HepG2 (cell line): ENCODE measurements around the gene CNTN5. TPM values are rescaled to one million over a fixed set of nuclear protein-coding genes. Genes with fewer than 3 reads are reported as not detected.

Experiments used
- ATAC-seq: fragments of 200-7000 bp; cut with Tn5 transposase; 3 replicates; pipeline ENCODE4 v1.9.1; 2020; ENCODE audit warnings: mild to moderate bottlenecking, moderate library complexity
- BruUV-seq: library from RNA; stranded (reverse); fragments of 400-500 nt; replicated peaks from 2 replicates; lab custom pipeline; 2021; lab: Mats Ljungman, UMichigan
- CTCF ChIA-PET: fragments of 300-600 bp; formaldehyde crosslinking; extraction: SDS; loops from one replicate; lab custom pipeline; 2021; ENCODE audit warnings: low total read pairs, inconsistent platforms, low intra/inter-chr PET ratio; lab: Yijun Ruan, JAX
- POLR2A ChIA-PET: fragments of 350-600 bp; sonication (Branson Sonifier 250); formaldehyde crosslinking; loops from one replicate; lab custom pipeline; 2020; ENCODE audit warnings: antibody characterized with exemption, inconsistent platforms; lab: Yijun Ruan, JAX
- DNase-seq: peaks from one replicate; pipeline ENCODE4 v3.0.0-alpha.2; 2015; ENCODE audit warnings: low spot score
- FAIRE-seq: peaks from 3 replicates; lab custom pipeline; 2011; peaks lifted over from hg19 to GRCh38; lab: Jason Lieb, UNC
- H2AFZ ChIP-seq: one replicate; pipeline ENCODE4 v1.6.1; 2011; ENCODE audit warnings: low read length, inconsistent platforms
- H3K27ac ChIP-seq: fragments of 300-600 bp; 3 replicates; pipeline ENCODE4 v1.8.0; 2011; ENCODE audit warnings: mixed run types, mild to moderate bottlenecking, mixed read lengths, low read length, inconsistent platforms; ENCODE audit not compliant: insufficient read depth; ENCODE audit errors: extremely low read length
- H3K27me3 ChIP-seq, 2 experiments: fragments of 200-600 bp in 1 of 2; 2 replicates in 1 of 2; 3 replicates in 1 of 2; pipeline versions ENCODE4 v1.6.0 to v1.8.0; 2011; ENCODE audit warnings: low read length in 2 of 2, mild to moderate bottlenecking in 2 of 2, moderate library complexity in 2 of 2, inconsistent platforms in 1 of 2; ENCODE audit not compliant: insufficient read depth in 2 of 2, control insufficient read depth in 1 of 2
- H3K36me3 ChIP-seq, 2 experiments: fragments of 200-600 bp in 1 of 2; replicated peaks in 1 of 2; 2 replicates in 1 of 2; 3 replicates in 1 of 2; pipeline versions ENCODE4 v1.5.1 to v1.8.0; 2011; ENCODE audit warnings: low read length in 2 of 2, inconsistent platforms in 1 of 2; ENCODE audit not compliant: insufficient read depth in 2 of 2, control insufficient read depth in 1 of 2
- H3K4me1 ChIP-seq: 2 replicates; pipeline ENCODE4 v1.5.1; 2012; ENCODE audit warnings: low read length, inconsistent platforms; ENCODE audit not compliant: insufficient read depth
- H3K4me2 ChIP-seq: 2 replicates; pipeline ENCODE4 v1.6.0; 2011; ENCODE audit warnings: low read depth, low read length, inconsistent platforms
- H3K4me3 ChIP-seq, 3 experiments: fragments of 200-600 bp in 1 of 3; sonication (generic), shearing (Covaris generic) in 1 of 3; replicated peaks in 1 of 3; 2 replicates each; pipeline ENCODE4 v1.5.1; 2011 to 2016; ENCODE audit warnings: low read length in 3 of 3, inconsistent platforms in 2 of 3, low read depth in 2 of 3, mild to moderate bottlenecking in 2 of 3, control low read depth in 1 of 3, mixed read lengths in 1 of 3; ENCODE audit not compliant: insufficient read depth in 1 of 3
- H3K79me2 ChIP-seq: one replicate; pipeline ENCODE4 v1.6.1; 2011; ENCODE audit warnings: low read length, inconsistent platforms; ENCODE audit not compliant: insufficient read depth
- H3K9ac ChIP-seq: 2 replicates; pipeline ENCODE4 v1.6.0; 2011; ENCODE audit warnings: mild to moderate bottlenecking, low read depth, low read length, inconsistent platforms; ENCODE audit not compliant: insufficient read depth
- H3K9me3 ChIP-seq: 2 replicates; pipeline ENCODE4 v1.5.1; 2012; ENCODE audit warnings: mild to moderate bottlenecking, low read length
- H4K20me1 ChIP-seq: 2 replicates; pipeline ENCODE4 v1.6.0; 2011; ENCODE audit warnings: inconsistent platforms, mild to moderate bottlenecking, low read length, moderate library complexity; ENCODE audit not compliant: insufficient read depth
- GZF1 ChIP-seq: sonication (generic); formaldehyde crosslinking; IDR thresholded peaks from 2 replicates; pipeline ENCODE4 v1.5.1; 2020; ENCODE audit warnings: mild to moderate bottlenecking, missing genetic modification reagents
- HMG20A ChIP-seq: IDR thresholded peaks from 2 replicates; pipeline ENCODE4 v1.6.1; 2016; ENCODE audit warnings: borderline replicate concordance
- NFIC ChIP-seq: IDR thresholded peaks from 2 replicates; pipeline ENCODE4 v1.6.1; 2012; ENCODE audit warnings: mild to moderate bottlenecking, low read length, inconsistent platforms
- PPARG ChIP-seq: conservative IDR thresholded peaks from 2 replicates; pipeline ENCODE4 v1.6.1; 2016; ENCODE audit warnings: missing biosample characterization, missing genetic modification reagents
- TEAD2 ChIP-seq: sonication (generic); formaldehyde crosslinking; IDR thresholded peaks from 2 replicates; pipeline ENCODE4 v1.9.0; 2021; ENCODE audit warnings: missing genetic modification reagents
- YEATS4 ChIP-seq: sonication (generic); formaldehyde crosslinking; IDR thresholded peaks from 2 replicates; pipeline ENCODE4 v1.4.0; 2020; ENCODE audit warnings: missing genetic modification reagents, borderline replicate concordance
- ZC3H13 ChIP-seq: sonication (generic); formaldehyde crosslinking; IDR thresholded peaks from 2 replicates; pipeline ENCODE4 v1.8.1; 2023; ENCODE audit warnings: mild to moderate bottlenecking, missing genetic modification reagents, moderate library complexity
- ZKSCAN5 ChIP-seq: sonication (generic); formaldehyde crosslinking; IDR thresholded peaks from 2 replicates; pipeline ENCODE4 v1.5.1; 2020; ENCODE audit warnings: mild to moderate bottlenecking, missing genetic modification reagents
- ZNF577 ChIP-seq: sonication (generic); formaldehyde crosslinking; IDR thresholded peaks from 2 replicates; pipeline ENCODE4 v1.4.0; 2020; ENCODE audit warnings: mild to moderate bottlenecking, low read depth, missing genetic modification reagents, borderline replicate concordance
- WGBS: methylation state at CpG from one replicate; pipeline ENCODE4 v1.1.6; 2017; ENCODE audit warnings: low lambda C conversion rate; 5-methylcytosine and 5-hydroxymethylcytosine counted together
- in situ Hi-C: cut with HindIII; loops from 2 replicates; pipeline ENCODE4 v1.10.0; 2017; ENCODE audit warnings: low pct_unique_long_range_greater_than_20kb; ENCODE audit not compliant: extremely low pct_ligation_motif_present
- intact Hi-C: fragments of 100-400 bp; cut with micrococcal nuclease; formaldehyde crosslinking; loops from one replicate; pipeline ENCODE4 v1.10.0; 2022; ENCODE audit not compliant: unreplicated experiment
- polyA plus RNA-seq, 8 experiments: library from polyadenylated mRNA; depleted of rRNA in 3 of 8; stranded (reverse) in 7 of 8; unstranded in 1 of 8; fragments of >200 nt; fragmentation: Illumina TruSeq in 4 of 8; extraction: Trizol in 4 of 8; gene quantifications; 2 replicates each; pipeline versions ENCODE4 v1.2.1 to v1.2.3, GENCODE V29; 2011 to 2016; ENCODE audit warnings: low read depth in 4 of 8, missing spikeins in 1 of 8, mixed read lengths in 1 of 8; ENCODE audit not compliant: insufficient read depth in 1 of 8
- total RNA-seq, 5 experiments: library from RNA; depleted of rRNA; stranded (reverse); fragments of >200 nt; fragmentation: Illumina TruSeq; extraction: Trizol; gene quantifications; 2 replicates each; pipeline ENCODE4 v1.2.3, GENCODE V29; 2016; ENCODE audit warnings: low read depth in 1 of 5

CNTN5 gene
- total and polyA plus RNA-seq, 2 of the 13 experiments (the other 11 are each of a cell fraction or from before 2014, with no cell fraction given), result not detected

GRCh38 chr11:99208813-99209212 is 188.1 kb downstream of the CNTN5 start:
- Histone ChIP-seq H3K27me3 (no peaks in the 10 kb centered on the region), H4K20me1 (no peaks in the 10 kb centered on the region), H2AFZ (no peak overlapping the region), H3K4me2 (no peak overlapping the region), H3K27ac (no peak overlapping the region), H3K9ac (no peak overlapping the region), H3K36me3 (no peaks in the 10 kb centered on the region), H3K9me3 (no peaks in the 10 kb centered on the region), H3K79me2 (no peaks in the 10 kb centered on the region), H3K4me3 (no peak overlapping the region), H3K4me1 (no peaks in the 10 kb centered on the region)
- WGBS, result 0% methylated on average over 1 of the region's 1 CpG
- CTCF ChIA-PET, result no interaction called here
- ATAC-seq (no peak), DNase-seq (no peak), FAIRE-seq (no peak)
- POLR2A ChIA-PET, result no interaction called here
- in situ Hi-C loops (no loop called here), intact Hi-C loops (no loop called here)
- no peak for TF ChIP-seq ZKSCAN5 (CRISPR knock-in tag)
- no peak for TF ChIP-seq NFIC
- TF ChIP-seq ZNF577 (CRISPR knock-in tag), result no peak
- no peak for TF ChIP-seq PPARG (CRISPR knock-in tag)
- TF ChIP-seq GZF1 (CRISPR knock-in tag), result no peak
- no peak for TF ChIP-seq HMG20A (CRISPR knock-in tag)
- TF ChIP-seq YEATS4, result no peak
- BruUV-seq, result no TSS peak

GRCh38 chr11:99229544-99229943 is 208.8 kb downstream of the CNTN5 start:
- Histone ChIP-seq H3K79me2 (no peaks in the 10 kb centered on the region), H3K36me3 (no peaks in the 10 kb centered on the region), H3K27me3 (no peaks in the 10 kb centered on the region), H3K4me3 (no peak overlapping the region), H3K9ac (no peak overlapping the region), H4K20me1 (no peaks in the 10 kb centered on the region)
- intact Hi-C loops, result no loop called here
- no TSS peak for BruUV-seq
- TF ChIP-seq ZC3H13 (CRISPR knock-in tag) (no peak), TEAD2 (CRISPR knock-in tag) (no peak)
- TF ChIP-seq, all 625 proteins: peak for 0
- 1% methylated on average over 2 of the region's 2 CpGs for WGBS
- ATAC-seq (no peak), DNase-seq (no peak), FAIRE-seq (no peak)
- Histone ChIP-seq H3K9me3 (no peaks in the 10 kb centered on the region), H2AFZ (no peak overlapping the region), H3K4me2 (no peak overlapping the region), H3K4me1 (no peaks in the 10 kb centered on the region), H3K27ac (no peak overlapping the region)
- POLR2A ChIA-PET, result no interaction called here
- in situ Hi-C loops, result no loop called here
- CTCF ChIA-PET, result no interaction called here
